CD4-positive, alpha-beta T cell treated with Interleukin-2 at 100 ng/mL for 4 hours (primary cell): ENCODE measurements around the gene LMO2.

Source experiments
- DNase-seq: peaks from one replicate; pipeline ENCODE4 v3.0.0-alpha.2; 2020; ENCODE audit warnings: low spot score

The LMO2 gene

DNA sequence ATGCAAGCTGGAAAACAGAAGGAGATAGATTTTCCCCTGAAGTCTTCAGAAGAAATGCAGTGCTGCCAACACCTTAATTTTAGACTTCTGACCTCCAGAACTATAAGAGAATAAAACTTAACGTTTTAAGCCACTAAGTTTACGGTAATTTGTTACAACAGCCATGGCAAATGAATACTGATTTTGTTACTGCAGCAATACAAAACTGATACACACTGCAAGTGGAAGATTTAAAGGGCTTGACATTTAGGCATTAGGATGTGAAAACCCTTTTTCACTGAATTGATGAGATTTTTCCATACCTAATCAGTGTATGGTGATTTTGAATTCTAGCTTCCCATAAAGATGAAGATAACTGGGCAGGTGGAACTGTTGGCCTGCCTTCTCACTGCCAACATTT lies 22.1 kb upstream of the LMO2 start:
- no peak for DNase-seq

DNA sequence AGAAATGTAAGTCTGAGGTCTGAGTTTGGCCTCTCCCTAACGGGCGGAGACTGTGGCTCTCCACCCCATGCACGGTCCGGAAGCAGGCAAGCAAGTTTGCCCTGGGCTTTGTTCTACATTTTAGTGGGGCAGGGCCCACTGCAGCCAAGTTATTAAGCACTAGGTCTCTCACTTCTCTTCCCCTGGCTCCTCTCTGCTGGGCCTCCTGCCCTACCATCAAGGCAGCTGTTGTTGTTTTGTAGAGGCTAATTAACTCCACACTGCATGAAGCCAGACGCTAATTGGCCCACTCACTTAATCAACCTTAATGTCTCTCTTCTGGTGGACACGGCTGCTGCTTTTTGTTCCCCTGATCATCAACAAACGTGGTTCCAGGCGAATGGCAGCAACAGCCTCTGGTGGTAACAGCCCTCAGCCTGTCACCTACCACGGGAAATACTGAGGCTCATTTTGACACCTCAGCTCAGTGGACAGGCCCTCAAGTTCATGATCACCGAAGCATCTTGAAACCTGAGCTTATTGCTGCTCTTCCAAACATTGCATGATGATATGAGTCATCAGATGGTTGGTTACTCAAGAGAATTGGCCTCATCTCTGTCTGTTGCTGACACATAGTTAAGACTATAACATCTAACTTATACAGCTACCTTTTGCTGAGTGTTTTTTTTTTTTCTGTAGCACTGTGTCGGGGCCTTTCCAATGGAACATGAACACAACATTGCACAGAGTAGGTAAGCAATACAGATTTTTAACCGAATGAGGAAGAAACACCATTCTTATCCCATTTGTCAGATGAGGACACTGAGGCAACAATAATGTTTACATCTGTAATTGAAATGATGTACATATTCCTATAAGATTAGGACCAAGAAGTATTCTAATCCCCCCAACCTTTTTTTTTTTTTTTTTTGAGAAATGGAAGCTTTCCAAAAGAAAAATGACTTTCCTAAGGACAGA lies 20.8 kb upstream of the LMO2 start:
- DNase-seq = no peak

DNA sequence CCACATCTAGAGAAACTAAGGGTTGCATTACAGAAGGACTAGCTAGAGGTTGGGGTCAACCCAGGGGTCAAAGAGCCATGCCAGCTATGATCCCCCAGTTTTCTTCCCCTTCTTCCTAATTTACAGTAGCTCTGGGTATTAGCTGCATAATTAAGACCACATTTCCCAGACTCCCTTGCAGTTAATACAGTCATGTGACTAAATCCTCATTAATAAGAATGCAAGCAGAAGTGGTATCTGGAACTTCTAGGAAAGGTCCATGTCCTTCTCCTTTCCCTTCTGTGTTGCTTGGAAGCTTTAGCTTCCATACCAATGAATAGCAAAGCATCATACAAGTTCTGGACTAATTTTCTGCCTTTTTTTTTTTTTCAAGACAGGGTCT lies 19.1 kb upstream of the LMO2 start:
- DNase-seq = no peak

DNA sequence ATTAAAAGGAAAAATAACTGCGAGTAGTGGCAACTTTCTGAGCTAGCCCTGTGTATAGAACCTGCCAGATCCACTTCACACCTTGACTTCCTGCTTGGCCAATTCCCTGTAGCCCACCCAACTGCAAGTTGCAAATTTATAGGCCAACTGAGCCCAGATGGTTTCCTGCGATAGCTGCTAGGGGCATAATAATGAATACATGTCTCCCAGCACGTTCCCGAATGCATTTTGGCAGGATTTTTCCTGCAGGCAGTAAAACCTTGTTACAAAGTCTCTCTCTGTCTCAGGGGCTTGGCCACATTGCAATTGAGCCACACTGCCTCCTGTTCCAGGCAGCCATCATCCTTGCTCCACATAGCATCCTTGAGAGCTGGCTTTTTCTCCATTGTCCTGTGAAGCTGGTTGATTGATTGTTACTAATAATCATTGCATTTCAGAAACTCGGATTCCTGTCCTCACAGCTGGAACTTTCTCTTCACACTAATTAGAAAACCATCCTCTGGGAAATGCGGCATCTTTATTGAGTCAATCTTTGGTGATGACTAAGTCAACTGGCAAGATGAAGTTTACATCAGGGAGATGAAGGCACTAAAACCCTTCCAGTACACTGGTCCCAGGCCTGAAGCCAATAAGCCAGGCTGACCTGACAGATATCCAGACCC lies 18.6 kb upstream of the LMO2 start:
- DNase-seq = no peak

DNA sequence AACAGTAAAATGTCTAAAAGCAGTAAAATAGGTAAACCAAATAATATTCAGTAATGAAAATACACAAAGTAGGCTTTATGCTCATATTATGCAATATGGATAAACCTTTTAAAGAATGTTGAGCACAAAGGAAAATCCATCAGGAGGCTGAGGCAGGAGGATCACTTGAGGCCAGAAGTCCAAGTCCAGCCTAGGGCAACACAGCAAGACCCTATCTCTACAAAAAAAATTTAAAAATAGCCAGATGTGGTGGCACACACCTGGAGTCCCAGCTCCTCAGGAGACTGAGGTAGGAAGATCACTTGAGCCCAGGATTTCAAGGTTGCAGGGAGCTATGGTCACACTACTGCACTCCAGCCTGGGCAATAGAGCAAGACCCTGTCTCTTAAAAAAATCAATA lies 17.7 kb upstream of the LMO2 start:
- DNase-seq = no peak

DNA sequence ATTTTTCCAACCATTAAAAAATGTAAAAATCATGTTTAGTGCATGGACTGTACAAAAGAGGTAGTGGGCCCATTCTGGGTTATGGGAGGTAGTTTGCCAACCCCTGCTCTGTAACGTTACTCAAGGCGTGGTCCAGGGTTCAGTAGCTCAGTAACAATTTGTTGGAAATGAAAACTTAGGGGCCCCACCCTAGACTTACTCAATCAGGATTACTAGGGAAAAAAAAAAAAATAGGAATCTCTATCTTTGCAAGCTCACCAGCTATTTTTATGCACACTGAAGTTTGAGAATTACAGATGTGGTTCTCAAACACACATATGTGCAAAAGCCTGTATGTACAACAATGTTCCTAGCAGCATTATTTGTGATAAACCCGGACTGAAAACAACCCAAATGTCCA lies 17.3 kb upstream of the LMO2 start:
- DNase-seq = no peak

DNA sequence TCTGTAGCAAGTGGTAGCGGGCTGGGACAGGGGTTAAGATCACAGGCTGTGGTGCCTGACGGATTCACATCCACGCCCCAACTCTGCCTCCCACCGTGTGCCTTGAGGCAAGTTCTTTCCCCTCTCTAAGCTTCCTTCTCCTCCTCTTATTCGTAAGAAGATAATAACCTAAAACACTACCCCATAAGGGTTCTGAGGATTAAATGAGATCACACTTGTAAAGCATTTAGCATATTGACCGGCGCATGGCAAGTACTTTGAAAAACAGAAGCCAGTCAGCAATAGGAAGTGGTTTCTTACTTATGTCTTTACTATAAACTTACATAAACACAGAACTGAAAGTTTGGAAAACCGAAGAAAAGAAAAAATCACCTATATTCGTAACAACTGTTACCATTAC lies 15.5 kb upstream of the LMO2 start:
- DNase-seq = no peak

DNA sequence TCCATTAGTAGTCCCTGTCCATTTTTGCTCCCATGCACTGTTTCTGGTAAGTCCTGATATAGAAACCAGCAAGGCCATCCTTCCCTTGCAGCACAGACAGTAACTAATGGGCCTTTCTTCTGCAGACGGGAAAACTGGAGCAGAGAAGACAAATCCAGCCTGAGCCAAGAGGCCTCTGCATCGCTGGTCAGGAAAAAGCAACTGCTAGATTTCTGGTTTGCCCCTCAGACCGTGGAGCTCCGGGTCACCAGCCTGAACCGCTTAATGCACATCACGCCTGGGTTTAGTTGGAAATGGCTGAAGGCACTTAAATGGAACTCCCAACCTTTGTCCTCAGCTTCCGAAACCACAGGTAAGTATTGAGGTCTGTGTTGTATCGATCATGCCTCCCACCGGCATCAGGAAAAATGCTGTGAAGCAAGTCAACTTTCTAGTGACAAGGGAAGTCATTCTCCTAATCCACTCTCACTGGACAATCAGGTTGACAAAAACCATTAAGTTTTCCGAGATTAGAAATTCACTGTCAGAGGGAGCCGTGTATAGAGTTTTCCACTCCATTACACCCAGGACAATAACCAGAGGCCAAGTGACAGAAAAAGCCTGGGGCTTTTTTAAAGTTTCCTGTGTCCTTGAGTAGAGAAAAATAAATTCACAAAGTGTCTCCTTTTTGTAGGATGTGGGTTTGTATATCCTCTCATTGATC lies 14.8 kb upstream of the LMO2 start:
- DNase-seq = no peak

DNA sequence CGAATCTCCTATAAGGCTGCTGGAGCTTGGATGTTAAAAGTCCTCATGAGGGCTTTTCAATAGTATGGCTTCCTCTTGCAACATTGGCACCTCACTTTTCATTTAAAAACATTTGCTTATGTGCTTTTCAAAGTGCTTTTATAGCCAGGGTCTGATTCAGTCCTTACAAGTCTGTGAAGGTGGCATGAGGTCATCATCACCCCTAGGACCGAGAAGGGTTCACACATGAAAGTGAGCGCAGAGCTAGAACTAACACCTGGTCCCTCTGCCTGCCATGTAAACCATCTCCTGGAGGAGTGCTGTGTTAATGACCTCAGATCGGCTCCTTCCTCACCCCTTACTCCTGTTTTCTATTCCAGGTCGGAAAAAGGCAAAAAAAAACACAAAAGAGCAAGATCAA lies 12.2 kb upstream of the LMO2 start:
- DNase-seq = no peak

DNA sequence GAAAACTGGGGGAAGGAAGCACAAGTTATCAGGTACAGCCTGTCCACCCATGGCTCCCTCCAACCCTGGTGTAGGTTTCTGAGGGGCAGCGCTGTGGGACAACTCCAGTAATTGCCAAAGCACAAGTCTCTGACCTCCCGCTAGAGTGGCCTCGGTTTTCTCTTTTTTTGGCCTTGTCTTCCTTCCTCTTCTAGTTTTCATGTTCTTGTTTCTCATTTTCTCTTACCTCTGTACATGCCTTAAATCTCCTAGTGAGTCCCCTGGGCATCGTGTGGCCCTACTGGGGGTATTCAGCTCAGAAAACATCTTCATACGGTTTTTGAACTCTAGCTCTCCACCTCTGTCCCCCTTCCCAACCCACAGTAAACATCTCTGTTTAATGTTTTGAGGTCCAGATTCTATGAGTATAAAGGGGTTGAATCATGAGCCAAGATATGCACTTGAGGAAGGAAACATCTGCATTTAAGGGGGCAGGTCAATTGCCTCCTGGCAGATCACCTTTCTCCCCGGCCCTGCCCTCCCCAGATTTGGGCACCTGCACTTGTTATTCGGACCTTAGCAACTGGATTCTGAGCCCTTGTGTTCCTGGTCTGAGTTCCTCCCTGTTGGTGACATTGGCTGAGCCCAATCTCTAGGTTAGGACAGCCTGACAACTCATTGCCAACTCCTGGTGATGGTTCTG lies 8.4 kb upstream of the LMO2 start:
- no peak for DNase-seq

DNA sequence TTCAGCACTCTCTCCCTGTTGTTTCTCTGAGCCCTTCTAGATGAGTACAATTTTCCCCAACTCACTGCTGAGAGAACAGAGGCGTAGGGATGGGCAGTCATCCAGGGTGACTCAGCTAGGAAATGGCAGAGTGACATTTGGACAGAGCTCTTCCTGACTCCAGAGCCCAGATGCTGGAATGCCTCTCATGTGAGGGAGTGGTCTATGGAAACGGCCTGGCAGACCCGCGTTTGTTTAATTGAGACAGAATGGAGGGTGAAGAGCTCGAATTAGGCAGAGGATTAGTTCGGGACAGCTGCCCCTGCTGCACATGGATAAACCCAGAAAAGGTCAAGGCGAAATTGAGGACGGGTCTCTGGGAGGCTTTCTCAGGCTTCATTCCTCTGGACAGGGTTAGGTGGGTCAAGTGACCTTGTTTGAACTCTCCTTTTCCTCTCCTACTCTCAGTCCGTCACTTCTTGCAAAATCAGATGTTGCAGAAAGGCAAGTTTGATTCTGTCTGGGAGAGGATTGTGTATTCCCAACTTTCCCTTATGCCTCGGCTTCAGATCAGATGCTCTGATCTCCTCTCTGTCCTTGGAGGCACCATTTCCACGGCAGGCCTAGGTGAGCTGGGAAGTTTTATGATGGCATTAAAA lies 7.6 kb upstream of the LMO2 start:
- DNase-seq = no peak

DNA sequence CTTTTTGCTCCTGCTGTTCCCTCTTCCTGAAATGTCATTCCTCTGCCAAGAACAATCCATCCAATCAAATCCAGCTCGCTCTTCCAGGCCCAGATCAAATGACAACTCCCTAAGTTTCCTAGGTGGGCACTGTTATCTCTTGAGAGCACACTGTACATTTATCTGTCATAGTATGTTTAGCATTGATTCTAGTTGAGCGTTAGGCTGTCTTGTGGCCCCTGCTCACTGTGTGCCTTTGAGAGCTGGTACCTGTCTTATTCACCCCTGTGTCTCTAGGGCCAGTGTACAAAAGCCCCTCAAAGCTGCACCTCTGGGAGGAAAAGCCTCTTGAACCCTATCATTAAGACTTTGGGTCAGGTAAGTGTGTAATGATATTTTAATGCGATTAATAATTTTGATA lies 7.1 kb upstream of the LMO2 start:
- no peak for DNase-seq

DNA sequence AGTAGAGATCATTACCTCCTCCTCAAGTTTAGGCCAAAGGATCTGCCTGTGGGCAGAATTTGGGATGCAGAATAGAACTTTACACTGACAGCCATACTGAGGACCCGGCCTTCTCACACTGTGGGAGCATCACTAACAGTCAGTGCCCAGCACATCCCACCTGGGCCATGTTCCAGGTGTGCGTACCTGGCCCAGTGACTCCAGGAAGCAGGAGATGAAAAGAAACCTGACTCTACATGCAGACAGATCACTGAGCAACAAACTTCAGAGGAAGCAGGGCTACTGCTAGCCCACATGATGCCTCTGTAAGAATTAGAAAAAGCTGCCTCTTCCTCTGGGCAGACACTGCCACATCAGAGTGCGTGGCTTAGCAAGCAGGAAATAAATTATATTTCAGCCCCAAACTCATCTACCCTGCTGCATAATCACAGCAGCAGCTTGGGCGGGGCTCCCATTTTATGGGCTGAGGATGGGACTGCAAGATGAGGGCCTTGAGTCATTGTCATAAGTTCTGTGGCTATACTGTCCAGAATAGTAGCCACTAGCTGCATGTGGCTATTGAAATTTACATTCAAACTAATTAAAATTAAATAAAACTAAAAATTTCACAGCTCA lies 6.0 kb upstream of the LMO2 start:
- DNase-seq = no peak

DNA sequence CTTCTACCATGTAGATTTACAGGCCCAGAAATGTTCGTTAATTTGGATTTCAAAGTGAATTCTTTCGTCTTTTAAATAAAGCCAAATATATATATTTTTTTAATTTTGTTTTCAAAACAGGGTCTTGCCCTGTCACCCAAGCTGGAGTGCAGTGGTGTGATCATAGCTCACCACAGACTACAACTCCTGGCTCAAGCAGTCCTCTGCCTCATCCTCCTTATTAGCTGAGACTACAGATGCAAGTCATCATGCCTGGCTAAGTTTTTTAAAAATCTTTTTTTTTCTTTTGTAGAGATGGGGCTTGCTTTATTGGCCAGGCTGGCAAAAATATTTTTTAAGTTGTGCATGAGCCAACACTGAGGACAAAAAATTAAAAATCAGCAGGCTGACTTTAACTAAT lies 5.0 kb upstream of the LMO2 start:
- no peak for DNase-seq

DNA sequence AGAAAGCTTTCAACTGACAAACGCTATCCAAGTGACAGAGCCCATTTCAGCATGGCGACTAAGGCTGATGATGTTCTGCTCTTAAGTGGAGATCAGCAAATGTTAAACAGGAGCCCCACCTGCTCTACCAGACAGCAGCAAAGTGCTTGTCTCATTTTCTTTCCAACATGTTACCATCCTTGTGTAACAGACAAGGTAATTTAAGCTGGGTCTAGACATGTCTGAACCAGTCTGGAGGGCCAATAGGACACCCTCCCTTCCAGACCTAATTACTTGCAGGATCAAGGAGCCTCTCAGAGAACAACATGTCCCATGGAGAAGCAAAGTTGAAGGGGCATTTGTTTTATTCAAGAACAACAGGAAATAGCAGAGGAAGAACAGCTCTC lies 3.9 kb upstream of the LMO2 start:
- no peak for DNase-seq

DNA sequence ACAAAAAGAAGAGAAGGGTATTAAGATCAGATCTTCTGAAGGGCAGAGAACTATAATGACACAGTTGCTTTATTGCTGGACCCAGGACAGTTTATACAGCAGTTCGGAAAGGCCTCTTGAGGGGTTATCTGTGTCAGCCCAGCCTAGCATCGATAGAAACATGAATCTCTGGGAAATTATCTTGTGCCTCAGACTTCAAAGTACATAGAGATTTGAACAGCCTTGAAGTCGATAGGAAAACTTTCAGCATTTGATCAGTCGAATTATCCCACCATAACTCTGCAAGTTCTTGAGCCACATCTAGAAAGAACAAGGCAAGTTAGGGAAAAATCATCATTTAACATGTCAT lies 2.5 kb upstream of the LMO2 start:
- no peak for DNase-seq

DNA sequence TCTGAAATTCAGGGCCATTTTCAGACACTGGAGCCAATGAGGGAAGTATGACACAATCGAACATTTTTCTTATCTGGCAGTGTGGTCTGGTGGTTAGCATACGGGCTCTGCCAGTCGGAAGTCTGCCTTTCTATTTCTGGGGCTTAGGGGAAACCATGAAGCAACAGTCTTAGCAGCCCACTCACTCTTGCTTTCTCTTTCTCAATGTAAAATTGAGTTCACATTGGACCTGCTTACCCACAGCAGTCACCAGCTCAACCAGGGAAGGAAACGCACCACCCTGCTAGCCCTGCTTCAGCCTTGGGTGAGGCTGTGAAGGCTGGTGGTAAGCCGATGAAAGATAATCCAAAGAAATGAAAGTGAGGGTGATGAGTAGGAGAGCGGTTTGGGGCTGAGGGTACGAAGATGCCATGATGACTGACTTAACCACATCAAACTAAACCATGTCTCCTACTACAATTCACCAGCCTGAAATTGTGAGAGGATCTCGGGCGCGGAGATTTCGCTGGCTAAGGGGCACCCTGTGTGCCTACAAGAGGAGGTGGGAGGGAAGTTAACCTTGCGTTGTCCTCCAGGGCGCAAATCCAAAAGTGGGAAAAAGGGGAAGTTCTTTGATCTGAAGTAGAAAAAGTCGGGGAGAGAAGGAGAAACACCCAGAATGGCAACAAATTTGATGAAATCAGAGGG lies 2.0 kb upstream of the LMO2 start:
- peak; percentile 60 for DNase-seq

DNA sequence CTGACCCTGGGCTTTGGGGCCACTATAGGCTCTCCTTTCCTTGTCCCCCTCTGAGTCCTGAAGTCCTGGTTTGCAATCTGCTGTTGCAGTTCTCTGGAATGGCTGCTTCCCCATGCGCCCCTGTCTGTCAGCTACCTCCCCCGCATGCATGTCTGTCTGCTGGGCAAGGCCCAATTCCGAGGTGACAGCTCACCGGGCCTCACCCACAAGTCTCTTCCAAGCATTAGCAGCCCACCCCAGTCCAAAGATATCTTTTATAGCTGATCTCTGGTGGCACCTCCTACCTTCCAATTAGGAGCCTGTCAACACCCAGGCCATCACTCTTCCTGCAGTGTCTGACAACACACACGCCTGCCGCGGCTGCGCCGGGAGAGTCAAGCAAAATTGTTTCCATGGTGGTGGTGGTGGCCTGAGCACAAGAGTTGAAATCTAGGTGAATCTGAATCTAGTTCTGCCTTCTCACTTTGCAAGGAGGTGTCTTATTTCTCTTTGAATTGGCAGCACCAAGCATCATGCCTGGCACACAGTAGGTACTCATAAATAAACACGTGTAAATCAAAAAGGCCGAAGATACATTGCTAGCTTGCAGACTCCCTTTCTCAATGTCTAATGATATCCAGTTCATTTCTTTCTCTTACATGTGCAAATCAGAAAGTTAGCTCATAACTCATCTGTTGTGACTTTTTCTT lies 1.2 kb upstream of the LMO2 start:
- no peak for DNase-seq

DNA sequence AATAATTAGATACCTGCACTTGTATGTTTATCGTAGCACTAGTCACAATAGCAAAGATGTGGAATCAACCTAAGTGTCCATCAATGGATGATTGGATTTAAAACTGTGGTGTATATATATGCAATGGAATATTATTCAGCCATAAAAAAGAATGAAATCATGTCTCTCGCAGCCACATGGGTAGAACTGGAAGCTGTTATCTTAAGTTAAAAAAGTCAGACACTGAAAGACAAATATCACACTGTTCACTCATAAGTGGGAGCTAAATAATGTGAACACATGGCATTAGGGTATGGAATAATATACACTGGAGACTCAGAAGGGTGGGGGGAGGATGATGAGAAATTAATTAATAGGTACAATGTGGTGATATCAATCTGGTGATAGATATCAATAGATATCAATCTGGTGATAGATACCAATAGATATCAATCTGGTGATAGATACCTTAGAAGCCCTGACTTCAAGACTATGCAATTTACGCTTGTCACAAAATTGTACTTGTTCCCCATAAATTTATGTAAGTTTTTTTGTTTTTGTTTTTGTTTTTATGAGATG lies 2.0 kb downstream of the LMO2 start:
- DNase-seq = no peak

DNA sequence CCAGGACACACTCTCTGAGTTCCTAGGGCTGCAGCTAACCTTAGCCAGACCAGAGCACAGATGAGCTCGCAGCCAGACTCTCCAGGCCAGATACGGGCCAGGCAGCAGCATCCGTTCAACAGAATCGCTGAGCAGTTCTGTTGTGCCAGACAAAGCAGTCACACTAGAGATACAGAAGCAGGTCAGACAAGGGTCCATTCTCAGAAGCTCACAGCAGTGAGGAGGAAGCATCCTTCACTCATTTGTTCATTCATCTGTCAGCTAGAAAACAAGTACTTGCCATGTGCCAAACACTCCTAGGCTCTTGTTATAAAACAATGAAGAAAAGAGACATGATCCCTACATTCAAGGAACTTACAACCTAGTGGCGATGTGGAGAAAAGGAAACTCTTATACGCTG lies 2.6 kb downstream of the LMO2 start:
- DNase-seq = no peak
